HL-60 (cell line): ENCODE data around the gene GNA14.

ENCODE experiments used
- POLR2AphosphoS5 ChIP-seq: IDR thresholded peaks from 2 replicates; pipeline ENCODE4 v1.6.1; 2012; ENCODE audit warnings: low read depth
- TF ChIP-seq, protein P1 (sequence below): IDR thresholded peaks from one replicate; pipeline ENCODE4 v1.5.1; 2011; ENCODE audit warnings: low read length, control low read depth, inconsistent platforms; ENCODE audit not compliant: insufficient read depth

DNA sequence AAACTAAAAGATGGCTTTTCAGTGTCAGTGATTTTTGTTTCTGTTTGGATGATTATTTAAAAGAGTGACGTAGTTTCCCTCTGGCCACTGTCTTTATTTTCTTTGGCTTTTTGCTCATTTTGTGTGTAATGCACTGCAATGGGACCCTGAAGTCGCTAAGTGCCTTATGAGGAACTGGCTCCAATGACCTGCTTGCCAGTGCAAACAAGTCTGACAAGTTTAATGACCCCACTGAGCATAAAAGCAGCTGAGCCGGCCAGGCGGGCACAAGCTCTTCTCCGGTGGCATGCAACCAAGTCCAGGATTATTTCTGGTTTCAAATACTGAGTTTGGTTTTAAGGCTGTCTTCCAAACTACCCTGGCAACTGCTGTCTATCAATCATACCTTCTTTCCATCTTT lies 15.6 kb upstream of the GNA14 start:
- TF ChIP-seq POLR2AphosphoS5: no peak
- TF ChIP-seq, protein P1, sequence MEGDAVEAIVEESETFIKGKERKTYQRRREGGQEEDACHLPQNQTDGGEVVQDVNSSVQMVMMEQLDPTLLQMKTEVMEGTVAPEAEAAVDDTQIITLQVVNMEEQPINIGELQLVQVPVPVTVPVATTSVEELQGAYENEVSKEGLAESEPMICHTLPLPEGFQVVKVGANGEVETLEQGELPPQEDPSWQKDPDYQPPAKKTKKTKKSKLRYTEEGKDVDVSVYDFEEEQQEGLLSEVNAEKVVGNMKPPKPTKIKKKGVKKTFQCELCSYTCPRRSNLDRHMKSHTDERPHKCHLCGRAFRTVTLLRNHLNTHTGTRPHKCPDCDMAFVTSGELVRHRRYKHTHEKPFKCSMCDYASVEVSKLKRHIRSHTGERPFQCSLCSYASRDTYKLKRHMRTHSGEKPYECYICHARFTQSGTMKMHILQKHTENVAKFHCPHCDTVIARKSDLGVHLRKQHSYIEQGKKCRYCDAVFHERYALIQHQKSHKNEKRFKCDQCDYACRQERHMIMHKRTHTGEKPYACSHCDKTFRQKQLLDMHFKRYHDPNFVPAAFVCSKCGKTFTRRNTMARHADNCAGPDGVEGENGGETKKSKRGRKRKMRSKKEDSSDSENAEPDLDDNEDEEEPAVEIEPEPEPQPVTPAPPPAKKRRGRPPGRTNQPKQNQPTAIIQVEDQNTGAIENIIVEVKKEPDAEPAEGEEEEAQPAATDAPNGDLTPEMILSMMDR: no peak
